GM21447 (cell line): ENCODE measurements around the gene INSR.
A peak's percentile ranks its signal among the peaks of the same experiment; 100 is the strongest.

ENCODE experiments used
- ATAC-seq: cut with Tn5 transposase; IDR thresholded peaks from one replicate; pipeline ENCODE4 v1.9.1; 2021; ENCODE audit not compliant: unreplicated experiment

The INSR gene

DNA sequence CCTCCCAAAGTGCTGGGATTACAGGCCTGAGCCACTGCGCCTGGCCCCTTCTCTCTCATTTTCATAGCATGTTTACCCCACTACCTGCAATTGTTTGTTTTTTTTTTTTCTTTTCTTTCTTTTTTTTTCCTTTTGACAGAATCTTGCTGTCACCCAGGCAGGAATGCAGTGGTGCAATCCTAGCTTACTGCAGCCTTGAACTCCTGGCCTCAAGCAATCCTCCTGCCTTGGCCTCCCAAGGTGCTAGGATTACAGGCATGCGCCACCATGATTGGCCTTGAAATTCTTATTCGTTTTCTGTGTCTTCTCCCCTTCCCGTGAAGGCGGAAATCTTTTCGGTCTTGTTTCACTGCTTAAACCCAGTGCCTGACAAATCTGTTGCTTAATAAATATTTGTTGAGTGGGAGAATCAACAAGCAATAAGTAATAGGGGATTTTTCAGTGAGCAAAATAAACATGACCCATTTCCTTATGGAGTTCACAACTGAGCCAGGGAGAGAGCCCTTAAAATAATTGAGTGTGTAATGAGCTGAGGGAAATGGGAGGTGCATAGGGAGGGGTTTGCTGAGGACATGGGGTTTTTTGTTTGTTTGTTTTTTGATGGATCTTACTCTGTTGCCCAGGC lies 1.8 kb upstream of the INSR start:
- ATAC-seq: no peak

DNA sequence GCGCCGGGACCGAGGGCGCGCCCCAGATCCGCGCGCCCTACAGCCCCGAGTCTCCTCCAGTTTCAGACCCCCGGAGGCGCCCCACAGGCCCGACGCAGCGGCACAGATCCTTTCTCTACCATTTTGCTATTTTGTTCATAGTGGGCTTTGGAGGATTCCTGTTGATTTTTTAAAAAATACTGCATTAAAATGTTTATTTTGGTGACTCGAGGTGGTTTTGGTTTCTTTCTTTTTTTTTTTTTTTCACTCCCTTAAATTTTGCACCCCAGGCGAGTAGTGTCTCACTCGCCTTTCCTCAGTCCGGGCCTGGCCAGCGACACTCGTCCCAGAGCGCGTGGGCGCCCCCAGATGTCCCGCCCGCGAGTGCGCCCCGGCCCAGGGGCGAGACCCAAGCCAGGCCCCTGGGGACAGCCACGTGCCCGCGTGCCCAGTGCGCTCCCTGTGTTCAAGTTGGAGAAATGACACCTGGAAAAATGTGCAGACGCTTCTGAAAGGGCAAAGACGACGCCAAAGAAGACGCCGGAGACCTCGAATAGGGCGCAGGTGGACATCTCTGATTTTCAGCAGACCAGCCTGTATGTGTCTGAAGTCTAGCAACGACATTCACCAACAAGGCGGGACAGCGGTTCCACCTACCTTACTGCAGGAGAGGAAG lies 471 bp upstream of the INSR start:
- no peak for ATAC-seq

DNA sequence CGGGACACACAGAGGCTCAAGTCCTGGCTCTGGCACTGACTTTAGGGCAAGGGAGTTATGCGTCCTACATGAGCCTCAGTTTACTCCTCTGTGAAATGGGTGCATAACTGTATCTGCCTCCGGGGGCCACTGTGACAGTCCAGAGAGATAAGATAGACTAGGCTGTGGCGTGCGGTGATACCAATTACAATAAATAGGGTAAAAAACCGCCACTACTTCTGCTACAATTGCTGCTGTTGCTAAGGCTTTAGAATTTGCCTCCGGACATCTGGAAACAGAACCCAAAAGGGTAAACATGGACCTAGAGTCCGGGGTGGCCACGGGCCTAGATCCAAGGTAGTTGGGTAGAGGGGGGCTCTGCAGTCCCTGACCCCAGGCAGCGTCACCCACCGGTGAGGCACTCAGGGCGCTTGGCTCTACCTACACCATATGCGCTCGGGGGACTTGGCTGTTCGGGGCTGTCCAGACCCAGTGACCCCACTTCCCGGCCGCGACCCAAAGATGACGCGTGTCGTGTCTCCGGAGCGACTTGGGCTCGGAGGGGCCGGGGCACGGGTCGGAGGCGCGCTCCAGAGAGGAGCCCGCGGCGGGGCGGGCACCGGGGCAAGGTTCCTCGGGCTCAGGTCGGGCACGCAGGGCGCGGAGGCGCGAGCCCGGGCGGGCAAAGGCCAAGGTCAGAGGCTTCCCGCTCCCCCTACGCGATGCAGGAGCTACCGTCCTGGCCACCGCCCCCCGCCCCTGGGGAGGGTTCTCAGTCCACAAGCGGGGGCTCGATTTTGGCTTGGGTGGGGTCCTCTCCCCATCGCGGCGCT lies 1.1 kb downstream of the INSR start:
- no peak for ATAC-seq

DNA sequence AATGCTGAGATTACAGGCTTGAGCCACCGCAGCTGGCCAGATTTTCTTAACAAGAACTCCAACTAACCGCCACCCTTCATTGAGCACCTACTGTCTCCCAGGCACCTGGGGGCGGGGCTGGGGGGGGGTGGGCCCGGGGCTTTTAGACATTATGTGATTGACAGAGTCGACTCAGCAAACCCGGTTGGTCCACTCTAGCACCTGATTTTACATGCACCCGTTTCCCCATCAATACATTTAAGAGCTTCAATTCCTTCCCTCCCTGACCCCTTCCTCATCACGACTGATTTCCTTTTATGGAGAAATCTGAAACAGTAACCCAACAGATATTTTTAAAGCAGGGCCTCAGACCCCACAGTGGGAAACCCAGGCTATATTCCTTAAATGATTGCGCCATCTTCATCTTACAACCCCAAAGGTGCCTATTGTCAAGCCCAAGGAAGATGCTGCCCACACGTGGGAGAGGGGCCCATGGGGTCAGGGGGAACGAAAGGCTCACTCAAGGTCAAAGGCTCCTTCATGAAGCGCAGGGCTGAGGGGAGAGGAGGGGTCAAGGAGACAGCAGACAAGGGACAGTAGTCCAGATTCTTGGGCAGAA lies 1.8 kb downstream of the INSR start:
- no peak for ATAC-seq

DNA sequence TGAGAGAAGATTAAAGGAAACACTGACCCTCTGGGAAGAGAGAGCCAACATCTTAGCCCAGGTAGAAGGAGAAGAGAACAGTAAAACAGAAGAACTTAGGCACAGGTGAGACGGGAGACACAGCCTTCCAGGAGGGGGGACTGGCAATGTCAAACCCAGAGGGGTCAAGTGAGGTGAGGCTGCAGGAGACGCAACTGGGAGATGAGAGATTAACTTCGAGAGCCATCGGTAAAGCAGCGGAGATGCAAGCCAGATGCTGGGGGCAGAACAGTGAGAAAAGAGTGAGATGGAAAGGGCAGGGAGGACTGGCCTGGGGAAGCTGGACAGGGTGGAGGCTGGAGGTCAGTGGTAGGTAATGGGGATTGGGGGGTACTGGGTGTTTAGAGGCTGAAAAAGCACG lies 5.2 kb downstream of the INSR start:
- no peak for ATAC-seq

DNA sequence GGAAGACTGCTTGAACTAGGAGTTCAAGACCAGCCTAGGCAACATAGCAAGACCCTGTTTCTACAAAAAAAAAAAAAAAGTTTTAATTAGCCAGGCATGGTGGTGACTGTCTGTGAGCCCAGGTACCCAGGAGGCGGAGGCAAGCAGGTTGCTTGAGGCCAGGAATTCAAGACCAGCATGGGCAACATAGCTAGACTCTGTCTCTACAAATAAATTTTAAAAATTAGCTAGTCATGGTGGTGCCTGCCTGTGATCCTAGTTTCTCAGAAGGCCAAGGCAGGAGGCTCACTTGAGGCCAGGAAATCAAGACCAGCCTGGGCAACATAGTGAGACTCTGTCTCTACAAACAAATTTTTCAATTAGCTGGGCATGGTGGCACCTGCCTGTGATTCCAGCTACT lies 6.1 kb downstream of the INSR start:
- ATAC-seq: no peak

DNA sequence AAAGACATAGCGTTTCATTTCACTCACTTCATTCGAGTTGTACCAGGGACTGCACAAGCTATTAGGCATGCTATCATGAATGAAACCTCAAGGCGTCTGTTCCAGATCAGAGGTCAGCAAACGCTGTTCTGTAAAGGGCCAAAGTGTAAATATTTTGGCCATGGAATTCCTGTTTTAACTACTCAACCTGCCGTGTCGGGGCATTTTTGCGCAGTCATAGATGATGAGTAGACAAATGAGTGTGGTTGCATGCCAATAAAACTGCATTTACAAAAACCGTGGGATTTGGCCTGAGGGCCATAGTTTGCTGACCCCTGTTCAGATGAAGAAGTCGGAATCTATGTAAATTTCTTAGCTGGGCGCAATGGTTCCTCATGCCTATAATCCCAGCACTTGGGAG lies 6.5 kb downstream of the INSR start:
- ATAC-seq: no peak

DNA sequence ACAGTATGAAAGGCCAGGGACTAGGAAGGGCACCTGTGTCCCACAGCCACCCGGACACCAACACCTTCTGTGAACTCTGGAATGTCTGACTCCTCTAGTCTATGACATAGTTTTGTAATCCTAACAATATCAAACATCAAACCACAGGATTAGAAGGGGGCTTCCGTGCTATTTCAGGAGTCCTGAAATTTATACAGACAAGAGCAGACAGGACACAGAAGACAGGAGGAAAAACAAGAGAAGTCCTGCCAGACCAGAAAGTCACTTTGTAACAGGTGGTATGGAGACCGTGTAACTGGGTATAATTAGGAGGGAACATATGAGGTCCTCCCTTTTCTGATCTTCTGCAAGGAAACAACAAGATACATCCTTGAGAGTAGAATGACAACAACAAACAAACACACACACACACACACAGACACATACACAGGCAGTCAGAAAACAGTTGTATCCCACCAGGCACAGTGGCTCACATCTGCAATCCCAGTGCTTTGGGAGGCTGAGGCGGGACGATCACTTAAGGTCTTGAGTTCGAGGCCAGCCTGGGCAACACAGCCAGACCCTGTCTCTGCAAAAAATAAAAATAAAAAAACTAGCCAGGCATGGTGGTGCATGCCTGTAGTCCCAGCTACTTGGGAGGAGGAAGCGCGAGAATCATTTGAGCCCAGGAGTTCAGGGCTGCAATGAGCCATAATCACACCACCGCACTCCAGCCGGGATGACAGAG lies 13.1 kb downstream of the INSR start:
- ATAC-seq: no peak

DNA sequence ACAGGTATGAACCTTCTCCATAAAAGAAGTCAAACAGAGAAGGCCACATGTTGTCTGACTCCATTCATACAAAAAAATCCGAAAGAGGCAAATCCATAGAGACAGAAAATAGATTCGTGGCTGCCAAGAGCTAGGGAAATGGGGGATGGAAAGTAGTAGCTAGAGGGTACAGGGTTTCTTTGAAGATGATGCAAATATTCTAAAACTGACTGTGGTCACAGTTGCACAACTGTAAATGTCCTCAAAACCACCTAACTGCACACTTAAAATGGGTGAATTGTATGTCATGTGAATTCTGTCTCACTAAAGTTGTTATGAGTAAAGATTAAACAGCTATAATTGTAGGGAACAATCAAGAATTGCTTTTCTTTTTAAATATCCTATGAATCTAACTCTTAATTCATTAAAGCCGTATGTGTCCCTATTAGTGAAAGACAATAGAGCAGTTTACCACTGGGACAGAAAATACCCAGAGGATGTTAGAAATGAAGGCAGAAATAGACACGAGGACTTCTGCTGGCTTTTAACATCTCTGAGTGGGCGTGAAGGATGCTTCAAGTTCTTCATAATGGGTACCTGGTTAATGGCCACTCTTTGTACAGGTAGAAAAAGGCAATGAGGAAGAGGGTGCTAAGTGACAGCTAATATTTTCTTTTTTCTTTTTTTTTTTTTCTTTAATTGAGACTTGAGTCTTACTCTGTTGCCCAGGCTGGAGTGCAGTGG lies 21.2 kb downstream of the INSR start:
- peak; percentile 86 for ATAC-seq

DNA sequence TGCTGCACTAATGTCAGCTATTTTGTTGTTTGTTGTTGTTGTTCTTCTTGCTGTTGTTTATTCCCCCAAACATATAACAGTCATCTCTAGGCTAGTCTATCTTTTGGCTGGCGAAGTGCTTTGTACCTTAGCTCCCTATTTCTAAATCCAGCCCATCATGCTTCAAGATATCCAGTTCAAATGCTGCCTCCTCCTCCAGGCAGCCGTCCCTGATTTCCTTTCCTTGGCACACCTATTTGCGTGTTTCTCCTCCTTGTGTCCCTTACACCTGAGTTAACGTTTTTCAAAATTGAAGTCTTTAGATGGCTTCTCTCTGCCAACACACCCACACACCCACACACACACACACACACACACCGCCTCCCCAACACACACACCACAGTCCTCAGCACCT lies 25.5 kb downstream of the INSR start:
- no peak for ATAC-seq

DNA sequence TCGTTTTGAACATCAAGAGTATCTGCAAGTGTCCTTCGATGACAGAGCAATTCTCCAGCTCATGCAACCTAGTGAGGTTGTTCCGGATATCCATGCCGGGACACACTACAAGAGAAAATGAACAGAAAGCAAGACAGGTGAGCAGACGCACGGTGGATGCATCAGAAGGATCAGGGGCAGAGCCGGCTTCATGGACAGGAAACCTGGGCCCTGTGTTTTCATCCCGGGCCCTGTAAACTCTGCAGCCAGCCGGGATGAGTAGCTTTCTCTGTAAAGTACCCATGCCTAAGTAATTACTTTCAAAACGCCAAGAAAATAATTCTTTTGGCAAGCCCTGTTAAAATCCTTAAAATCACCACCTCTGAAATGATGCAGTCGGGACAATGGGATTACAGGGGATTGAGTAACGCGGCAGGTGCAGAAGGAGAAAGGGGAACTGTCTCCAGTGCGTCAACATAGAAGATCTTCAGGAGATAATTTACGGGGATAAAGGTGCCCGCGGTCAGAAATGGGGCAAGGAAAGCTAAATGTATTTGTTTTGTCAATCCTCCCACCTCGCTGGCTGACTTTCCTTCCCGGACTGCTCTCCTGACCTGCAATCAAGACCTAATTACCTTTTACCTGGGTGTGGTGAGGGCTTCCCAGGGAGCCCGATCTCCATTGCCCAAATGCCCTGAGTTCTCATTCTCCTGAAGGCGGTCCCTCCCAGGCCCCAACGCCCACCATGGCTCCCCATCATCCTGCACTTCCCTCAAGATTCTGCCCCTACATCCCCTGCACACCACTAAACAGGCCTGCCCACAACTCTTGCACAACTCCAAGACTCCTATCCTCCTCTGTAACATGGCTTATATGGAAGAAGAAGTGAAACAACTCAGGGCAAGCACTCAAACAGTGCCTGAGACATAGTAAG lies 26.2 kb downstream of the INSR start:
- ATAC-seq: no peak

DNA sequence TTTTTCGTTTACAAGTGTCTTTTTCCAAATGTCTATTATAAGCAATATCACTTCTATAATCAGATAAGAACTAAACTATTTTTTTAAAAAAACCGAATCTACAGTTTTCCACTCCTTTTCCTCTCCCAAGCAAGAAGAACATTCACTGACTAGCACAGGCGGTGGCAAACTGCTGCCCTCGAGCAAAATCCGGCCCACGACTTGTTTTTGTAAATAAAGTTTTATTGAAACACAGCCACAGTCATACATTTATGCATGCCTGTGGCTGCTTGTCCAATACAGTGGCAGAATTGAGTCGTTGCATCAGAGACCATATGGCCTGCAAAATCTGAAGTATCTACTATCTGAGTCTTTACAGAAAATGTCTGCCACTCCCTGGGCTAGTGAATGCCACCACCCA lies 27.4 kb downstream of the INSR start:
- no peak for ATAC-seq

DNA sequence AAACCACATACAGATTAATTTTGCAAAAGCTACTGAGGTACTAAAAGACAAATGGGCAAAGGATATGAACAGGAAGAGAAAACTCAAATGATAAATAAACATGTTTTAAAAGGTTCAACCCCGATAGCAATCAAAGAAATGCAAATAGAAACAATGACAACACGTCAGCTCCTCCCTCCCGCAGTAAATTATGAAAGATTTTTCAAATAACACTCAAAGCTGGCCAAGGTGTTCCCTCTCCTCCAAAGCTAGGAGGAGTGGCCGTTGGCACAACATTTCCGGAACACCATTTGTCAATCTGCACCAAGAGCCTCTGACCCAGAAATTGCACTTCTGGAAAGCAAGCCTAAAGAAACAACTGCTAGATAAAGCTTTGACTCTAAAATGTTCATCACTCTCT lies 28.3 kb downstream of the INSR start:
- ATAC-seq: no peak

DNA sequence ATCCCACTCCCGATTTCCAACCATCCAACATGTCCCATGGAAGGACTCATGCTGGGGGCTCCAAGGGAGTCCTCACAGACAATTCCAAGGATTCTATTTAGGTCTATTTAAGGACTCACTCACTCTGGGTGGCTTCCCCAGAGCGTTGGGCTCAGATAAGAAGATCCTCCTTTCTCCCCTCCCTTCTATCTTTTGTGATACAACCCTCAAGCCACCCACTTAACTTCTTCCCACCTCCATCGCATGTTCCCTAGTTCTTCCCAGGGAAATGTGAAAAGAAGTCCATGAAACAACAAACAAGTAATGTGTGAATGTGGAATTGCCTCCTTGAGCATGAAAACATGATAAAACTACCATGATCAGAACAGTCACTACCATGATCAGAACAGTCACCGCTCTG lies 29.4 kb downstream of the INSR start:
- ATAC-seq: no peak

DNA sequence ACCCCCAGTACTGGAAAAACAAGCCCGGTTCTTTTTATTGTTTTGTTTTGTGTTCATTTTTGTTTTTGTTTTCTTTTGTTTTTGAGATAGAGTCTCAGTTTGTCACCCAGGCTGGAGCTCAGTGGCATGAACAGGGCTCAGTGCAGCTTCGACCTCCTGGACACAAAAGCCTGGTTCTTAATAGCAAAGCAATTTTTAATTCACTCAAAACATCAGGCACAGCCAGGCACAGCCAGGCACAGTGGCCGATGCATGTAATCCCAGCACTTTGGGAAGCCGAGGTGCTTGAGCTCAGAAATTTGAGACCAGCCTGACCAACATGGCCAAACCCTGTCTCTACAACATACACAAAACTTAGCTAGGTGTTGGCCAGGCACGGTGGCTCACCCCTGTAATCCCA lies 30.7 kb downstream of the INSR start:
- ATAC-seq: no peak

DNA sequence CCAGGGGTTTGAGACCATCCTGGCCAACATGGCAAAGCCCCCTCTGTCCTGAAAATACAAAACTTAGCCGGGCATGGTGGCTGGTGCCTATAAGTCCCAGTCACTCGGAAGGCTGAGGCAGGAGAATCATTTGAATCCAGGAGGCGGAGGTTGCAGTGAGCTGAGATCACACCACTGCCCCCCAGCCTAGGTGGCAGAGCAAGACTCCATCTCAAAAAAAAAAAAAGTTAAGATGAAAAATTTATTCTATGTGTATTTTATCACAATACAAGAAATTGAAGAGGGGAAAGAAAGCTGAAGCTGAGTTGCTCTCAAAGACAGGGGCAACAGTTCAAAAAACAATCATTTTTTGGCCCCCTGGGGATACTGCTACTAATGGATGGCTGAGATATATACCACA lies 31.1 kb downstream of the INSR start:
- ATAC-seq: no peak

DNA sequence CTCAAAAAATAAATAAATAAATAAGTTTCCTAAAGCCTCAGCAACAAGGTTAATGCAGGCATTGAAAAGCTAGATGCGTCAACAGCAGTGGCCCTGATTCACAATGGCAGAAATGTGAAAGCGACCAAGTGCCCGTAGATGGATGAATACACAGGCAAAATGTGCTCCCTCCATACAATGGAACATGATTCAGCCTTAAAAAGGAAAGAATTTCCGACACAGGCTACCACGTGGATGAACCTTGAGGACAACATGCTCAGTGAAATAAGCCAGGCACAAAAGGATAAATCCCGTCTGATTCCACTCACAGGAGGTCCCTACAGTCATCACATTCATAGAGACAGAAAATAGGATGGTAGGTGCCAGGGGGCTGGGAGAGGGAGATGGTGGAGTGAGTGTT lies 31.7 kb downstream of the INSR start:
- no peak for ATAC-seq

DNA sequence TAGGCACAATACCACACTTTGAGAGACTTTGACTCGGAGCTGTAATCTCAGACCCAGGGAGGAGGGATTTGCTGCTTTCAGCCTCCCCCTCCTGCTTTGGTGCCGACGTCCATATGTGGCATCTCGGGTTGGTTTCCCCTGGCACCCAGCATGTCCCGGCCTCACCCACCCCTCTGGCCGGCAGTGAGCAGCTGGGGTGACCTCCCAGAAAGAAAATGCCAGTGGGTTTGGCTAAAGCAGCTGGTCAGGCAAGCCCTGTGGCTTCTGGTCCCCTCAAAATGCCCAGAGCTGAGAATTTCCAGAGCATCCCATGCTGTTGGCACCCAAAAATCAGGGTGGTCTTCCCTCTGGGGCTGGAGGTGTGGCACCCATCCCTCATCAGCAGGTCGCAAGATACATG lies 34.1 kb downstream of the INSR start:
- no peak for ATAC-seq

DNA sequence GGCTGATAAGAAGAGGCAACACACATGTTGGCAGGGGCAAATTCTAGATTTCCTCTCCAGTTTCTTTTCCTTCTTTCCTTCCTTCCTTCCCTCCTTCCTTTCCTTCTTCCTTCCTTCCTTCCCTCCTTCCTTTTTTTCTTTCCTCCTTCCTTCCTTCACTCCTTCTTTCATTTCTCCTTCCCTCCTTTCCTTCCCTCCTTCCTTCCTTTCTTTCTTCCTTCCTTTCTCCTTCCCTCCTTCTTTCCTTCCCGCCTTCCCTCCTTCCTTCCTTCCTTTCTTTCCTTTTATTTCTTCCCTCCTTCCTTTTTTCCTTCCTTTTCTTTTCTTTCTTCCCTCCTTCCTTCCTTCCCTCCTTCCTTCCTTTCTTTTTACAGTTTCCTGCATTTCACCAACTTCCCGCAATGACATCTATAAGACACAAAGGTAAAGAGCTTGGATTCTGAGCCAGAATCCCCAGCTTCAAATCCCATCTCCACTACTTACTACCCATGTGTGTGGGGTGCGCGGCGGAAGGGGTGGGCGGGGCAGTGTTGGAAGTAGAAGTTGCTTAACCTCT lies 35.3 kb downstream of the INSR start:
- no peak for ATAC-seq
